Left hindlimb (tissue), 1 donor: ENCODE data around the gene COPS7B.
"Not testable (repeated sequence)": the region's sequence is repeated elsewhere in the genome, so short reads cannot be mapped to it uniquely, and the experiment has no call there.

Experiments
- DNase-seq: peaks from one replicate; pipeline ENCODE4 v3.0.0-alpha.2; 2018

Gene COPS7B

GRCh38 chr2:231786177-231786916 lies at the start of gene COPS7B:
Gene COPS7B (plus strand): TSS chr2:231786445. CDS start chr2:231788571, 2,126 bp downstream.
- peak; percentile 90 for DNase-seq

GRCh38 chr2:231737761-231738160 lies 48.5 kb upstream of the COPS7B start:
- no peak for DNase-seq

- no peak for DNase-seq
These were observed 42.7 kb upstream of the COPS7B start for GRCh38 chr2:231743376-231744116.

GRCh38 chr2:231745303-231746038 lies 40.8 kb upstream of the COPS7B start:
- no peak for DNase-seq

GRCh38 chr2:231748153-231748896 lies 37.9 kb upstream of the COPS7B start:
- not testable (repeated sequence) for DNase-seq

- DNase-seq = not testable (repeated sequence)
These were observed 37.2 kb upstream of the COPS7B start for GRCh38 chr2:231749016-231749415.

GRCh38 chr2:231751042-231751815 lies 35.0 kb upstream of the COPS7B start:
- DNase-seq = no peak

- no peak for DNase-seq
These were observed 34.2 kb upstream of the COPS7B start for GRCh38 chr2:231752061-231752460.

GRCh38 chr2:231761735-231762134 lies 24.5 kb upstream of the COPS7B start:
- DNase-seq = no peak

- no peak for DNase-seq
These were observed 22.1 kb upstream of the COPS7B start for GRCh38 chr2:231764124-231764523.

- DNase-seq = no peak
These were observed 21.5 kb upstream of the COPS7B start for GRCh38 chr2:231764760-231765159.

GRCh38 chr2:231765496-231765929 lies 20.7 kb upstream of the COPS7B start:
- no peak for DNase-seq

GRCh38 chr2:231769170-231770136 lies 16.8 kb upstream of the COPS7B start:
- DNase-seq = no peak

GRCh38 chr2:231780123-231780908 lies 5.9 kb upstream of the COPS7B start:
- DNase-seq = peak; percentile 37

- peak; percentile 98 for DNase-seq
These were observed 5.1 kb upstream of the COPS7B start, which contains the start of gene PDE6D for GRCh38 chr2:231780909-231781797. Gene PDE6D (minus strand): TSS chr2:231781282. CDS start chr2:231781114, 168 bp downstream.

- no peak for DNase-seq
These were observed 4.2 kb upstream of the COPS7B start for GRCh38 chr2:231781798-231782726.

- no peak for DNase-seq
These were observed 832 bp upstream of the COPS7B start for GRCh38 chr2:231785413-231785812.

GRCh38 chr2:231785822-231786176 lies 446 bp upstream of the COPS7B start:
- no peak for DNase-seq
